ENCODE measurements around the gene CCRL2.
"Not testable (repeated sequence)": the region's sequence is repeated elsewhere in the genome, so short reads cannot be mapped to it uniquely, and the experiment has no call there.

CCRL2 gene

DNA sequence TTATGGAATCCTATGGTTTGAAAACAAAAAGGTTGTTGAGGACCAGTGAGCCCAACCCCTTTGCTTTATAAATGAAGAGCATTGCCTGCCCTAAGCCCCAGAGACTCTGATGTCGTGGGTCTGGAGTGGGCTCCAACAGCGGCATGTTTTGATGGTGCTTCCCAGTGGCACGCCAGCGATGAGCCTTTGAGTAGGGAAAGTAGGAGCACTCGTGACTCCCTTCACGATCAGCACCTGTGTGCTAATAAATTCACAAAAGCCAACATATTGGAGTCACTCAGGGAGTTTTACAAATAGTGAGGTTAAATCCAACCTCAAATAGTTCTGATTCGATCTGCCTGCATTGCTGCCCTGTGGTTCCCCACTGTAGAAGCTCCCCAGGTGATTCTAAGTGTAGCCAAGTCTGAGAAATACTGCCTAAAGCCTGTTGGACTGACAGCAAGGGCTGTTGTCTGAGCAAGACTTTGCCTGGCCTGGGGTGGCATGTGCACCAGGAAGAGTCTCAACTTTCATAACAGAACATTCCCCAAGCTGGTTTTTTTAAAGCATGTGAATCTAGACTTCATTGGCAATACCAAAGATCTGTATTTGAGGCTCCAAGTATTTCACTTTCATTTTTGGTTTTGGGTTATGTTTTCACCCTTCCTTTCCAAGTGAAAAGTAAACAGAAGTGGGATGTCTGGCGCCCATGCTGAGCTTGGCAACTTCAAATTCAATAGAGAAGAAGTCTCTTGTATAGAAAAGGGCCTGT lies 26.4 kb upstream of the CCRL2 start:
- DNase-seq, result no peak

DNA sequence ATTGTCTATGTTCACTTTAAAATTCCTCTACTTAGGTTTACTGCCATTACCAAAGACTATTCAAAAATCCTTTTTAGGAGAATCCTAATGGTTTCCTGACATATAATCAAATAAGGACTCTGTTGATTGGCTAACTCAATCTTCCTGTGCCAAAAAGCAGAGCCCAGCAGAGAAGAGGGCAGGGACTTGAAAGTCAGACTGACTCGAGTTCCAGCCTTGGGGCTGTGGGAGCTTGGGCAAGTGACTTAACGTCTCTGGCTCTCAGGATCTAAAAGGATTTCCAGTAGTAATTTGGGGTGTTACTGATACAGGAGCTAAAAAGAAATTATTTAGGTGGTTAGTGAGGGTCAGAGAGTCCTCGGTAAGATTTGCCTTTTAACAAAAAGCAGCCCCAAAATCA lies 25.4 kb upstream of the CCRL2 start:
- DNase-seq, result no peak

DNA sequence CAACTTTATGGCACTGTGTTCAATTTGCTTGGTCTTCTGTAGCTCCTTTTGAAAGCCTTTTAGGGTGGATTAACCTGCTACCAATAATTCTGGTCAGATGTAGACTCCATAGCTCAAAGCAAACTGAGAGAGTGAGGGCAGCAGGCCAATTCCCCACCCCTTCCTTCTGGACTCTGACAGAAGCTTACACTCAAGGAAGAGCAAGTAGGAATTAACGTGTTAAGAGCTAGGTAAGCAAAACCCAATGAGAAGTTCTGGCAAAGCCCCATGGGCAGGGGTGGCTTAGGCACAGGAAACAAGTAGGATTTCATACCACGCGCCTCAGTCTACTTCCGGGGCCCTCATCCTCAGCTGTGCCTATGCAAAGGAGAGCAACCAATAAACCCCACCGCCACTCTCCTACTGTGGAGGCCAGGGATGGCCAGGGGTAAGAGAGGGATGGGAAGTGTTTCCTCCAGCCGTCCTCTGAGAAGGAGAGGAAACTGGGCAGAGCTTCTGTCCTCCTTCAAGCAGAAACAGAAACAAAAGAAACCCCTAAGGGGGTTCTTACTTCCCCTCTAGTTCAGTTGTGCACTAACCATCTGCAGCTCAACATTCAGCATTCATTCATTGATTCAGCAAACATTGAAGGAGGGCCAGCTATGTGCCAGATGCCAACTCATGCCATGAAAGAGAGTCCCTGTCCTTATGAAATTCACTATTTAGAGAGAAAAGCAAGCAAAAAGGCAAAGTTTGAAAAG lies 23.7 kb upstream of the CCRL2 start:
- DNase-seq, result no peak

DNA sequence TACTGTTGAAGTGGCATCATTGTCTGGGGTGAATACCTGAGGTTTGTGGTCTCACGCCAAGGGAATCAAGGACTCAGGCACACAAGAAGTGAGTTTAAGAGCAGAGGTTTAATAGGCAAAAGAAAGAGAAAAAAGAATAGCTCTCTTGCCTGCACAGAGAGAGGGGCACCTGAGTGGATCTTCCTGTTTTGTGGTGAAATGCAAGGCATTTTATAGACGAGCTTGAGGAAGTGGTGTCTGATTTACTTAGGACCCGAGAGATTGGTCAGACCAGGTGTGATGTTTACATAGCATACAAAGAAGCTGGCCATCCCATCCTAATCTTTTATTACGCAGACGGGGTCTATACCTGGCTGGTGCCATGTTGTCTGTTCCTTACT lies 23.1 kb upstream of the CCRL2 start:
- DNase-seq, result no peak

DNA sequence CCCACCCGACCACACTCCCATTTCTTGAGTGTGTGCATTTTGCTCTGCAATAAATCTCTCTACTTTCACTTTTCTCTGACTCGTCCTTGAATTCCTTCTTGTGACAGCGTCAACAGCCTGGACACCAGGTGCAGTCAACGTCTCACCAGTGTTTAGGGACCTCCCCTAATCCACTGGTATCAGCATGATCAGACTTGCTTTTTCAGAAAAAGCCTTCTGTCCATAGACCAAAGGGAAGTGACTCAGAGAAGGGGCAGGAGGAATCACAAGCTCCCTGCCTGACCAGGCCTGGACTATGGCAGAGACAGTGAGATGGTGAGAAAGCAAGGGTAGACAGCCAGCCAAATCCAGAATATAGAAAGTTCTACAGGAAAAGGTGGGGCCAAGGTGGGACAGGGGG lies 20.9 kb upstream of the CCRL2 start:
- DNase-seq, result no peak

DNA sequence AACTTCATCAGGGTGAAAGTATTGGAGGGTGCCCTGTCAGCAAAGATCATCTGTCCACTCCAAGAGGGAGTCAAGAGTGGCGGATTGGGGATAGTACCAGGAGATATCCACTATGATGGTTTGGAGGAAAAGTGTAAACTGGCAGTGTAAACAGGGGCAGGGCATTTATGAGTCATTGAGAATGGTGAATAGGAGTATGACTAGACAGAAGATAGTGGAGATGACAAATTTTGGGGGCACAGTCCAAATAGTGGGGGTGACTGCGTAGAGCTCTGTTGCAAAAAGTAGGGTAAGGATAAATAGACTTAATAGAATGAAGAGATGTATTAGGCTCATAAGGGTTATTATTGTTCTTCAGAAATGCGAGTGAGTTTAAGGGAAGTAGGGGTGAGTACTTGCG lies 18.2 kb upstream of the CCRL2 start:
- DNase-seq, result not testable (repeated sequence)

DNA sequence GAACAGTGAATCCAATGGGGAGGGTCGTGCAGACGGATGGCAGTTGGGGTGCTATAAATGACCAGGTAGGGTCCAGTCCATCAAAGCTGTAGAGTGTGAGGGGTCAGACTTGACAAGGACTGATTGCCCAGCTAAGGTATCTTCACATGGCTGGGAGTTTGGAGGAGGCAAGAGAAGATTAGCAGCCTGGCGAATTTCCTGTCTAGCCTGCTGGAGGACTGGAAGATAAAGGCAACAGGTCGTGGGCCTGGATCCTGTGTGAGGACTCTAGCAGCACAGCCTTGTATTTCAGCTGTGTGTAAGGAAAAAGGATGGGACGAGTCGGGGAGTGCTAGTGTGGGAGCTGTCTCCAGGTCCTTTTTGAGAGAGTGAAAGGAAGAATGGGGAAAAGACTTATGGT lies 17.8 kb upstream of the CCRL2 start:
- DNase-seq, result no peak

DNA sequence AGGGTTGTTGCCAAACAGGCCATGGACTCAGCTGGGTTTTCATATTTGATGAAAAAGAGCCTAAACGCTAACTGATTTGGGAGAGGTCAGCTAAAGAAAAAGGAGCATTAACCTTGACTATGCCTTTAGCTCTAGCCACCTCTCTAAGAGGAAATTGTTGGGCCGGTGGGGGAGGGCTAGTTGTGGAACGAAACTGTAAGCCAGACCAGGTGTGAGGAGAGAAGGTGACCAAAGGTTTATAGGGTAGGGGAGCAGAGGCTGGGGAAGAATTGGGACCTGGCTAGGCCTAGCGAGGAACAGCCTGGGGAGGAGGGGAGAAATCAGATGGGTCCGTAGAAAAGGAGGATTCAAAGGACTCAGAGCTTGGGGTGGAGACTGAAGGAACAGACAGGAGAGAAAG lies 15.5 kb upstream of the CCRL2 start:
- not testable (repeated sequence) for DNase-seq

DNA sequence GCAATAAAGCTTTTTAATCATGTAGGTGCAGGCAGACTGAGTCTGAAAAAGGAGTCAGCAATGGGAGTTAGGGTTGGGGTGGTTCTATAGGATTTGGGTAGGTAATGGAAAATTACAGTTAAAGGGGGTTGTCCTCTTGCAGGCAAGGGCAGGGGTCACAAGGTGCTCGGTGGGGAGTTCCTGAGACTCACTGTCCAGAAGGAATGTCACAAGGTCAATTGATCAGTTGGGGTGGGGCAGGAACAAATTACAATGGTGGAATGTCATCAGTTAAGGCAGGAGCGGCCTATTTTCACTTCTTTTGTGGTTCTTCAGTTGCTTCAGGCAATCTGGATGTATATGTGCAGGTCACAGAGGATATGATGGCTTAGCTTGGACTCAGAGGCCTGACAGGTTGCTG lies 14.0 kb upstream of the CCRL2 start:
- DNase-seq, result no peak

DNA sequence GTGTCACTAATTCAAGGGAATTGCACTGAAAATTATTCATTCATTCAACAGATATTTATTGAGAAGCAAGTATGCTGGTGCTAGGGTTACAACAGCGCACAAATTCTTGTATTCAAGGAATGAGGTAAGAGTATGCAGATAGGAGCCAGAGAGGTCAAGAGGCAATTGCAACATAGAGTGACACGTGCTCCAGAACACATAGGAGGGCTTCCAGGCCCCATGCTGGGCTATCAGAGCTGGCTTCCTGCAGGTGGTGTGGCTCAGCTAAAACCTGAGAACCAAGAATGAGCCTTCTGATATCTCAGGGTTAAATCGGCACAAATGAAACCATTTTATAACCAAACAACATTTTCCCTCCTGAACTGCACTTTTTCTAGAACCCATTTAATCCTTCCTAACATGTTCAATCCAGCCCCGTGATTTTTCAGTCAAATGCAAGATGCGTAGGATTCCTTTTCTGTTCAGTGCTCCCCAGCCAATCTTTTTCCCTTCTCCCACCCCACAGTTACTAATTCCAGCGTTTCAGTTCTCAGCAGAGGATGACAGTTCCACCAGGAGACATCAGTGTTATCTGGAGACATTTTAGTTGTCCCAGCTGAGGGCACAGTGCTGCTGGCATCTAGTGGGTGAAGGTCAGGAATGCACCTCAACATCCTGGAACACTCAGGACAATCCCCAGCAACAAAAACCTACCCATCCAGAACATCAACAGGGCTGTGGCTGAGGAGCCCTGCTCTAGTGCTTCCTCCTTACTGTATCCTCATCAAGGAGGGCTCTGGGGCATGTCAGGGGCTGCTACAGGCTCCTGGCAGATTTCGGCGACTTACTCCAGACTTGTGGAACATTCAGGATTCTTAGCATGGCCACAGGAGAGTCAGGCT lies 13.3 kb upstream of the CCRL2 start:
- DNase-seq, result peak; percentile 44

DNA sequence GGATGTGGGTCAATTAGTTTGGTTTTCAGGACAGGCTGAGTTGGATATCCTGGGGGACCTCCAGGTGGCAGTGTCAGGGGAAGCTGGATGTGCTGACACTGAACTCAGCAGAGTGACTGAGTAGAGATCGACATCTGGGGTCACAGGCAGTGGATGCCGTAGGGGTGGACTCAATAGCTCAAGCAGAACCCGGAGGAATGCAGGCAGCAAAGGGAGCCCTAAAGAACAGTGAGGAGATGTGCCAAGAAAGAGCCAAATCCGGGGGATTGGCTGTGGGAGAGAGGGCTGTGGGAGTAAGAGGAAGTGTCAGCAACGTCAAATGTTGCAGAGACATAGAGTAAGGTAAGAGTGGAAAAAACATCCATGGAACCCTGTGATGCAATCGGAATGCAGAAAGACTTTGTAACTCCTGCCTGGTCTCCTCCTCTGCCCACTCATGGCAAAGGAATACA lies 11.8 kb upstream of the CCRL2 start:
- no peak for DNase-seq

DNA sequence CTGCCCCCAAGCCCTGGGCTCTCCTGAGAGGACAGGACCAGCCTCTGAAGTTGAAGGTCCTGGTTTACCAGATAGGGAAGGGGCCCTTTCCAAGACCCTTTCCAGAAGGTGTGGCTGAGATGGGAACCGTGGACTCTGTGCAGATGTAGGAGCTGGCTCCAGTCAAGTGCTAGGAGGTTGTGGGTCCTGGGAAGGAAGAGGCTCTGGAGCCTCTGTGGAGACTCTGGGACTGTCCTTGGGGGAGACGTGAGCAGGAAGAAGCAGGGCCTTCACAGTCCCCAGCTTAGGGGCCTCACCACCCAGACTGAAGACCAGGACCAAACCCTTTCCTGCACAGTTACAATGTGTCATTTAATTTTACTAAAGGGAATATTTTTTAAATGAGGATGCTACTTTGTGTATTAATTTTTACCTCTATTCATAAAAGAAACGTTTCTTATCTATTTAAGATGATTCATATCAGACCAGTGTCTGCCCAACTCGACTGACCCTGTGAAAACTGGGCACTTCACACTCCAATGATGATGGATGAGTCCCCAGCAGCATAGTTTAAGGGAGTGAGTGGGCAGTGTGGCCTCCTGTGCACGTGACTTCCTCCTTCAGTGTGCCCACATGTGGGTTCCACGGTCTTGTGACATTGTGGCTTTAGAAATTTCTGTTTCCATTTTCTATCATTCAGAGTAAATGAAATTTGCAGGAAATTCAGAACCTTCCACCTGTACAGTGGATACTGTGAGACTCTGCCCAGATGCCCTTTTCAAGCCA lies 11.1 kb upstream of the CCRL2 start:
- DNase-seq, result no peak

DNA sequence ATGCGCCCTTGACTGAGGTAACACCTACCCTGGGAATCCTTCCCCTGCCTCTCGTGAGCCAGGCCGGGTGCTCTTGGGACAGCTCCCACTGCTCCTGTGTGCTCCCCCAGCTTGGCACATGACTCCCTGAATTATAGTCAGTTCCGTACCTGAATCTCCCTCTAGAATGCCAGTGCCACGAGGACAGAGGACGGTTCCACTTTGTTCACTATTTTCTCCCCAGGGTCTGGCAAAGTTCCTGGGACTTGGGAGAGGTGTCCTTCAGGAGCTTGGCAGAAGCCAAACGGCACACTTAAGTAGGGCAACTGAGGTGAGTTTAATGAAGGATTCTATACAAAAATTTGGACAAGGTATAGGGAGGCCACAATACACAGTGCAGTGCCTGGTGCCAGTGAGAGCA lies 9.9 kb upstream of the CCRL2 start:
- DNase-seq, result no peak

DNA sequence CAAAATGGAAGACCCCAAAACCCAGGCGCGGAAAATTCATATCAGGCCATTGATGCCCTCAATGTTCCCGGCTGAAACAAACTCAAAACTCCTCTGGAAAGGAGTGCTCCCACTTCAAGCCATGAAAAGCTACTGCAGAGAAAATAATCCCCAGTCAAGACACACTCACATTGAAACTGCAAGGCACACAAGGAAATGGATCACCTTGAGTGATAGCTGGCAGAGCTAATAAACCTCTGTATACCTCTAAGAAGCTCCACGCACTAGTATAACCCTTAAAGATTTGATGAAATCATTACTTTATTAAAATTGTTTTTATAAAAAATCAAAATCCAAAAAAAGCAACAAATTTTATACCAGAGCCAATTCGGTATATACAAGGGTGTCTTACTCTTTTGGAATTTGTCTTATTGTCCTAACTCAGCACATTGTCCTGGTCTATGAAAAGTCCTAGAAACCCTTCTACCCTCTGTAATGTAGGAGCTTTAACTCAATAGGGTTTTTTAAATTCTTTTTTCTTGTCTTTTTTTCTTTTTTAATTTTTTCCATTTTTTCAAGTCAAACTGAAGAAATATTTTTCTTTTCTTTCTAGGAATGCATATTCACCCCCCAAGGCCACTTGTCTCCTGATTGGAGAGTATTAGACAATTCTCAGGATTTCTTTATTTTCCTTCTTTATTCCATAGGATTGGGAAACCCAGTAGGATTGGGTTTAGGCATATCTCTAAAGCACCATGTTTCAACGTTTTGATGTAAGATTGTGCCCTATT lies 8.7 kb upstream of the CCRL2 start:
- no peak for DNase-seq

DNA sequence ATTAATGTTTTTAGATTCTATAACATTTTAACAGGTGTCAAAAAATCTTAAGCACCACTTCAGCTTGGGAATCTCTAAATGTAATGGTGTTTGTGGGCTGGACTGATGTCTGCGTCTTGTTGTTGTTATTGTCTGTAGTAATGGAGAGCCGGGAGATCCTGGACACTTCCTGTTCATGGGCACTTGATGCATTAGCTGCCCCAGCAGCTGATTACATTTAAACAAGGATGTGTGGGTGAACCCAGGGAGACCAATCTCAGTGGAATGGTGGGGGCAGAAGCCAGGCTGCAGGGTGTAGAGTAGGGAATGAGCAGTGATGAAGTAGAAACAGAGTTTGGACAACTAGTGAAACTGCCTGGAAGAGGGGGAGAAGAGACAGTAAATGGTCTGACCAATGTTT lies 8.0 kb upstream of the CCRL2 start:
- no peak for DNase-seq

DNA sequence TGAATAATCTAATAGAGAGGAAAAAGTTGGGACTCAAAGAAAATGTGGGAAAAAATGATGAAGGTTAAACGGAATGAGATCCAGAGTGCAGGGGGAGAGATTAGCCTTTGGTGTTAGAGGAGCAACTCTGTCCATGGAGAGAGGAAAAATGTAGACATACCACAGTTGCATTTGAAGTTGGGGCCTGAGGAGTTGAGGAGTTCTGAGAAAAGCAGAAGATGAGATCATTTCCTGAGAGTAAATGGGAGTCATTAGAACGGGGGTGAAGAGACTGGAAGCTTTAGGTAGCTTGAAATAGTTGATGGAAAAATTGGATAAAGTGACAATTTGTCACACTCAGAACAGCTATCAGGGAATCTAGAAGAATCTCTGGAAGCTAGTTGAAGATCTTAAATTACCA lies 7.5 kb upstream of the CCRL2 start:
- DNase-seq, result no peak

DNA sequence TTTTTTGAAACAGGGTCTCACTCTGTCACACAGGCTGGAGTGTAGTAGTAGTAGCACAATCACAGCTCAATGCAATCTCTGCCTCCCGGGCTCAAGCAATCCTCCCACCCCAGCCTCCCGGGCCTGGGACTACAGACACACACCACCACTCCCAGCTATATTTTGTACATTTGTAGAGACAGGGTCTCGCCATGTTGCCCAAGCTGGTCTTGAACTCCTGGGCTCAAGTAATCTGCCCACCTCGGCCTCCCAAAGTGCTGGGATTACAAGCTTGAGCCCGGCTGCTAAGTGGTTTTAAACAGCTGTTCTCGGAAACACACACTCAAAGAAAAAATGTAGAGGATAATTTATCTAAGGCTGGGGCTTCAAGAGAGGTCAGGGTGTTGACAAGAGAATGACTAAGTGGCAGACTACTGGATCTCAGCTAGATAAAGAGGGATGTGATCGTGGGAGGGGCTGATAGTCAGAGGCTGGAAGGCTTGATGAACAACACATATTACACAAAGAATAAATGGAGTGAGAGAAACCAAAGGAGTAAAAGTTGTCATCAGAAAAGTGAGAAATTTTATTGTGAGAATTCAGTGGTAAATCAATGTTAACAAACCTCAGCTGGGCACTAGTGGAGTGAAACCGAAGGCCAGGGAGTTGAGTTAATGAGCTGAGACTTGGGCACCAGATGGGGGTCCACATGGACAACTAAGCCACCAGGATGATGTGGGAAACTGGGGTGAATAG lies 6.9 kb upstream of the CCRL2 start:
- DNase-seq, result peak; percentile 63

DNA sequence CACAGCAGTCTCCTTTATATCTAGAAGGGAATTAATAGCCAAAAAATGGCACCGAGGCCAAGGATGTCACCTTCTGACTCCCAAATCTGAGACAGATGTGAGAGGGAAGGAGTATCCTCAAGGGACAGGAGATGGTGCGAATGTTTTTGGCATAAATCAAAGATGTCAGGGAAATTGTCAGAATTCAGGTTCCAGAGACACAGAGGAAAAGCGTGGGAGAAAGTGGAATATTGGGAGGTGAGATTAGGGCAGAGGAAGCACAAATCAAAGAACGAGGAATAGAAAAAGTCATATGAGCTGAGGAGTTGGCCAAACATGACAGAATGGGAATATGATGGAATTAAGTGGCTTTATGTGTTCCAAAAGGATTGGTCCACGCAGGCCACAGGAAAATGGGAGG lies 6.2 kb upstream of the CCRL2 start:
- no peak for DNase-seq

DNA sequence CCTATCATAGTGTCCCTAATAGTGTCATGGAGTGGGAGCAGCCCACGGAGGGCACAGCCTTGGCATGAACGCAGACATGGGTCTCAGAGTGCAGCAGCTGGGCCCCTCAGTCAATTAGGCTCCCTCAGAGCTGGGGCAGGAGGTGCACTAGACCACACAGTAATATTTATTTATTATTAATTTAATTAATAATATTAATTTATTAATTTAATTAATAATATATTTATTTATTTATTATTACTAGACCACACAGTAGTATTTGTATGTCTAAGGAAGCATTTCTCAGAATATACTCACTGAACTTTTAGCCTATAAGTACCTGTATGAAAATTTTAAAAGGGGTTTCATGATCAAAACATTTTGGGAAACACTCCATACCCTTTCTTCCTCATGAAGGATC lies 5.5 kb upstream of the CCRL2 start:
- no peak for DNase-seq

DNA sequence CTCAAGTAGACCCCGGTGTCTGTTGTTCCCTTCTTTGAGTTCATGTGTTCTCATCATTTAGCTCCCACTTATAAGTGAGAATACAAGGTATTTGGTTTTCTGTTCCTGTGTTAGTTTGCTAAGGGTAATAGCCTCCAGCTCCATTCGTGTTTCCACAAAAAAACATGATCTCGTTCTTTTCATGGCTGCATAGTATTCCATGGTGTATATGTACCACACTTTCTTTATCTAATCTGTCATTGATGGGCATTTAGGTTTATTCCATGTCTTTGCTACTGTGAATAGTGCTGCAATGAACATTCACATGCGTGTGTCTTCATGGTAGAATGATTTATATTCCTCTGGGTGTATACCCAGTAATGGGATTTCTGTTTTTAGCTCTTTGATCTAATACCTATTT lies 4.2 kb upstream of the CCRL2 start:
- not testable (repeated sequence) for DNase-seq

DNA sequence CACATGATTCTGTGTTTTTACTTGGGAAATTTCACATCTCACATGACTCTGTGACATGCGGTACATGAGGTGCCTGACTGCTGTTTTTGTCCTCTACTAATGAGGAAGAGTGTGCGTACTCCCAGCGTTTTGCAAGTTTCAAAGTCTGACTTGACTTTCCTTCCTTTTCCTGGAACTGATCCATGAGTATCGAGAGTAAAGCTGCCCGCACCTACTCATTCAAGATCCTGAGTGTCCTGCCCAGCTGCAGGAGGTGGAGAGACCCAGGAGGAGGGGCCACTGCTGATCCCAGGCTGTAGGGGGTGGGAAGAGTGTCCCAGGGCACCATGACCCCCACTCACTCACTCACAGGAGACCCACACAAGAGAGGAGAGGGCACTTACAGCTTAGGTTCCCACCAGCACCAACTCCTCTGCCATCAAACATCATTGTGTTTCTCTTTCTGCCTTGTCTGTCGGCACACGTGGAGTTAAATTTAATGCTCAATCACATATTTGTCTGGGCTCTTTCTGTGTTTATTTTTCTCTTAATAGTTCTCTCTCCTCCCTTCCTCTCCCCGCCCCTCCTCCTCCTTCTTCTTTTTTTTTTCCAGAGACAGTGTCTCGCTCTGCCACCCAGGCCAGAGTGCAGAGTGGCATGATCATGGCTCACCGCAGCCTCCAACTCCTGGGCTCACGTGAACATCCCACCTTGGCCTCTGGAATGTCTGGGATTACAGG lies 1.6 kb upstream of the CCRL2 start:
- DNase-seq, result peak; percentile 65

All from NCI-H510A treated with DMSO at 0.1 percent for 48 hours (cell line).